HG03045 (cell line): ENCODE measurements around the gene NRG2.

ENCODE experiments used
- ATAC-seq: cut with Tn5 transposase; IDR thresholded peaks from one replicate; pipeline ENCODE4 v1.9.1; 2021; ENCODE audit warnings: mild to moderate bottlenecking, moderate library complexity; ENCODE audit not compliant: unreplicated experiment

The NRG2 gene

DNA sequence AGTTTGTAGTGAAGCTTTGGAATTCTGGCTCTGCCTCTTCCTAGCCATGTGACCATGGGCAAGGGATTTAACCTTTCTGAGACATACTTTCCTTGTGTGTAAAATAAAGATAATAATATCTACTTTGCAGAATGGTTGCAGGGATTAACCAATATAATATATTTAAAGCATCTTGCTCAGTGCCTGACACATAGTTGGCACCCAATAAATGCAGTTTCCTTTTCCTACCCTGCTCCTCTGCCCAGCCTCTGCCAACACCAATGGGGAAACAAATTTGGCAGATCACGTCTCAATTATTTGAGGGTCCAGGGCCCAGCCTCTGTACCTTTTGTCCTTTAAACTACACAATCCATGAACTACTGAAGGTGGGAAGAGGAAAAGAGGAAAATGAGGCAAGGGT, 91.1 kb downstream of the NRG2 start:
- no peak for ATAC-seq

DNA sequence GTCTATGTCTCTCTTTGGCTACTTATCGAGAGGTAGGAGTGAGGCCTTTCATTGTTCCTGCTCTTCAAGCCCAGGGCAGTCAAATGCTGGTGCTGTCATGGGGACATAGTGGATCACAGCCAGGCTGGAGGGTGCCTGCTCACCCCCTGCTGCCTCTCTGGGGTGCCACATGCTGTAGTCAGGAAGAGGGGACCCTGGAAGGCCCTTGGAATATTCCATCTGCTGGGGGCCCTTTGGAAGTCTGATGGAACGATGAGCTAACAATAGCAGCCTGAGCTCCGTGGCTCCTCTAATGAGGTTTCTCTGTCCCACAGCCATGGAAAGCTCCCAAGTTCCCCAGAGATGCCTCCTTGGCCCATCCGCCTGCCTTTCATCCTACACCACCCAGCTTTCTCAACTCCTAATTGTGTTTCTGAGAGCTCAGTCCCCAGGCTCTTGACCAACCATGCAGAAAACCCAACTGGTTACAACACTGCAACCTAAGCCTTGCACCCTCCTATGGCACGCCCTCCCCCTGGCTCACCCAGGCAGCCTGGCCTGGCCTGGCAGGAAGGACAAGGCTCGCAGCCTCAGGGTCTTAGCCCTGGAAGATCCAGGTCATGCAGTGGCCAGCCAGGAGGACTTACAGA, 91.7 kb downstream of the NRG2 start:
- no peak for ATAC-seq

DNA sequence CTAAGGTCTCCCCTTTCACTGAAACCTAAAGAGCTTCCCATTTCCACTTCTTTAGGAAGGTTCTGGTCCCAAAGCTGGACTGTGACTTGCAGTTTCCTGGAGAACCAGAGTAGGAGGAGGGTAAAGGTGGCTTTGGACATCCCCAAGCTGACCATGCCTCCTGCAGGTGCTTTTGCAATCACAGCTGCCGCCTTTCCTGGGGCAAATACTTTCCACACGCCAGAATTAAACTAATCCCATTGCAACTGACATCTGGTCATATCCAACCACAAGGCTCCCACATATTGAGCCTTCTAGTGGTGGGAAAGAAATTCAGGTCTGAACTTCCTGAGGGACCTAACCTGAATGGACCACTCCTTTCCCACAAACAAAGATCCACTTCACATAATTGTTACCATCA, 92.7 kb downstream of the NRG2 start:
- ATAC-seq, result no peak

DNA sequence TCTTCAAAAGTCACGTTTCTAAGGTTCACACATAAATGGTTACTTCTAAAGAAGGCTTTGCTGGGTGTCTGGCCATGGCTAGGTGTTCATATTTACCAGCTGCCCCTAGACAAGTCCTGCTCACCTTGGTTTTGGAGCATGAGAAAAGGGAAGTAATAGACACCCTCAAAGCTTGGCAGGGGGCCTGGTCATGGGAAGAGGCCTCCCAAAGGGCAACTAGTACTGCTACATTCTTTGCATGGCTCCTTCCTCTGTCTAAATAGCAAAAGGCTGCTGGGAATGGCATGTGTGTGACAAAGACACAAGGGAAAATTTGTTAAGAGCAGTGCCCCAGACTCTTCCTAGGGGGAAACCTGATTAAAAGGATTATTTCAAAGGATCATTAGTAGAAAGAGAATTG, 93.4 kb downstream of the NRG2 start:
- no peak for ATAC-seq

DNA sequence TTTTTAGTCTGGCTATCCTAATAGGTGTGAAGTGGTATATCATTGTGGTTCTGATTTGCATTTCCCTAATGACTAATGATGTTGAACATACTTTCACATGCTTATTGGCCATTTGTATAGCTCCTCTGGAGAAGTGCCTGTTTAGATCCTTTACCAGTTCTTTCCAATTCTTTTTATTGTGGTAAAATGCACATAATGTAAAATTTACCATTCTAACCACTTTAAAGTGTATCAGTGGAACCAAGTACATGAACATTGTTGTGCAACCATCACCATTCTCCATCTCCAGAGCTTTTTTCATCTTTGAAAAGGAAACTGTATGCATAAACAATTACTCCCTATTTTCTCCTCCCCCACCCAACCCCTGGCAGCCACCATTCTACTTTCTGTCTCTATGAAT, 95.4 kb downstream of the NRG2 start:
- ATAC-seq, result no peak

DNA sequence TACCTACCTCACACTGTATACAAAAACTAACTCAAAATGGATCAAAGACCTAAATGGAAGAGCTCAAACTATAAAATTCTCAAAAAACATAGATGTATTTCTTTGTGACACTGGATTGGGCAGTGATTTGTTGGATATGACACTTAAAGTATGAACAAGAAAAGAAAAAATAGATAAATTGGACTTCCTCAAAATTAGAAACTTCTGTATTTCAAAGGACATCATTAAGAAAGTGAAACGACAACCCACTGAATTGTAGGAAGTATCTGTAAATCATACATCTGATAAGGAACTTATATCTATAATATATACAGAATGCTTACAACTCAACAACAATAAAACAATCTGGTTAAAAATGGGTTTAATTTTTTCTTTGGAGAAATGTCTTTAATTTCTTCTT, 96.7 kb downstream of the NRG2 start:
- ATAC-seq, result no peak

DNA sequence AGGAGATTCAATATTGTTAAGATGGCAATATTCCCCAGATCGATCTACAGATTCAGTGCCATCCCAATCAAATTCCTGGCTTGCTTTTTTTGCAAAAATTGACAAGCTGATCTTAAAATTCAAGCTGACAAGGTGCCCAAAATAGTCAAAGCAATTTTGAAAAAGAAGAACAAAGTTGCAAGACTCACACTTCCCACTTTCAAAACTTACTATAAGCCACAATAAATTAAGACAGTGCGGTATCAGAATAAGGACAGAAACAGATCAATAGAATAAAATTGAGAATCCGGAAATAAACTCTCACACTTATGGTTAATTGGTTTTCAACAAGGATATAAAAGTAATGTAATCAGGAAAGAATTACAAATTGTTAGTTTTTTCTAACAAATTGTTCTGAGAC, 97.1 kb downstream of the NRG2 start:
- no peak for ATAC-seq

DNA sequence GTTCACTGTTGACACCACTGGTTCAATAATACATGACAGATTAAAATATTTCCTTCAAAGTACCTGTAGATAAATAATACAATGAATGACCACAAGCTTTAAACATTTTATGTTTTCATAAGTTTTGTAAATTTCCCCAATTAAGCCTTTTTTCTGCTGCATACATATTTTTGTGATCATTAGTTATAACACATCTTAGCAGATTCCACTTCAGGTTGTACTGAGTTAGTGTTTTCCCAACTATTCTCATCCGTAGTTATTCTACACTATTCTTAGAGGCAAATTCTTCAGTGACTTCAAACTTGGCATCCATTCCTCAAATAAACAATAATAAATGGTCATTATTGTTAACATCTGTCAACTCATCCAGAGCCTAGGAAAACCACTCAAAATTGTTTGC, 100.9 kb downstream of the NRG2 start:
- ATAC-seq, result no peak

DNA sequence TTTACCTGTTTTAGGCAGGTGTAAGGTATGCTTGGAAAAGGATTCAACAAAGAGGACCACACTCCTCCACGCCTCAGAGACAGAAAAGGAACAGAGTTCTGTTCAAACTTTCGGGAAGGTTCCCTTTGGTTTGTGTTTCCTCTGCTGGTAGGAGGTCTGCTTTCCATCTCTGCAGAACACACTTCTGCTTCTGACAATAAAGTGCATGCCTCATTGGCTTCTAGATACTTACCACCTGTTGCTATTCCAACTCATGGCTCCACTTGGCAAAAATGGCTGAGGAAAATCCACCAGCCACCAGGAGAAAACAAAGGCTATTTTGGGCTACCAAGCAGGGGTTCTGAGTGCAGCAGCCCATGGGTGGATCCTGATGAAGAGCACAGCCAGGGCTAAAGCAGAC, 112.7 kb downstream of the NRG2 start:
- ATAC-seq, result no peak

DNA sequence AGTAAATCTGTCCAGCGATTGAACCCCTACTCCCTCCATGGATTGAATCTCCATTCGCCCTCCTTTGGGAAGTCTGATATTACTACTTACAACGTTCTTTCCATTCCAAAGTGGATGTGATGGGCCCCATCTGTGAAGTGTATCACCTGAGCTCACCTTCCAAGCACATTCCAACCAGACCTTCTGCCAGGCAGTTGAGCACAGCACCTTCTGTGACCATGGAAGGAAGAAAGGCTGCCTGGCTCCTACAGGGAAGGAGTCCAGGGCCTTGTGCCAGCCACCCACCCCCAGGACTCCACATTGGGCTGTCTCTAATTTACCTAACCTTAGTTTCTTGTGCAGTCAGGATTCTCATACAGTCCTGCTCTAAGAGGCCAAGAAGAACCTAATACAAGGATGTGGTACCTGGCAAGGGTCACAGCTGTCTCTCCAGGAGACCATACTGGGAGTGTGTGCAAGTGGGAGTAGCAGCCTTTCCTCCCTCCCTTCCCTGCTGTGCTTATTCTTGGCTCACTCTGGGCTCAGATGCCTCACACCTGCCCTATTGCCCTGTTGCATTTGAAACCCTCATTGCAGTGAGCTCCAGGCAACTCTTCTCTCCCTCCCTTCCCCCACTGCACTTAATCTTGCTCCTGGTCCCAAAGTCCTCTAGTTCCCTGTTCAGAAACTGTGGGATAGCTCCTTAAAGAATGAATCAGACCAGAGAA, 116.1 kb downstream of the NRG2 start:
- ATAC-seq, result no peak

DNA sequence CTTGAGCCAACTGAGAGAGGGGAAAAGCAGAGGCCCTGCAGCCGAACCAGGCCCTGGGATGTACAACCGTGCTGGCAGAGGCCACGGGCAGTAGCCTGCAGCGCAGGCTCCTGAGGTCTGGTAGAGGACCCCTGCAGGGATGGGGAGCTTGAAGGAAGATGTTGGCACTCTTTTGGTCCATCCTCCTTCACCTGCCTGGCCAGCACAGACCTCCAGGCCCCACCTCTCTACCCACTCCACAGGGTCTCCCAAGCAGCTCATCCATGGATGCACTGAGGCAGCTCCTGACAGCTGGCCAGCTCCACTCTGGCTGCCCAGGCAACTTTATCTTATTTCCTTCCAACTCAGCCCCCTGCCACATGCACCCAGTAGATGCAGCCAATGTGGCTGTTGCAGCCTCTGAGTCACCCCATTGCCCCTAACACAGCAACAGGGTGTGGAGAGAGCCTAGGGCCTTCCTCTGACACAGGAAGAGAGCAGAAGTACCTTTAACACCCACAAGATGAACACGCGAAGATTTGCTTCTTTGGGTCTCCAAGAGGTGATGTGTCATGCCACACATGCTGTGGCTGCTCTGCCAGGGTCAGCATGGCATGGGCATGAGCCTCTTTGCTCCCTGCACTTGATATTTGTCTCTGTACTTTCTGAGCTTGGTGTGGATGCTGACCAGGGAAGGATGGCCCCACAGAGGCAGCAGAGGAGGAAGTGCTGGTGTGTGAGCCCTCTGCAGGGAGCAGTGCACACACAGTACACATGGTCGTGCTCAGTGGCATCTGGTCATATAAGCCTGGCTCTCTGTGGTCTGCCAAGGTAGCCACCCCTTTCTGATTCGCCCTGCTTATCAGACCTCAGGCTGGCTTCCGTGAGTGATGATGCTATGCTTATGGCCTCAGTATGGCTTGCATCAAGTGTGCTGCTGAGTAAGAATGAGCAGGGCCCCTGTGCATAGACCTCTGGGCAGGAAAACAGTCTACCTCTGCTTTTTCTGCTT, 117.2 kb downstream of the NRG2 start:
- no peak for ATAC-seq

DNA sequence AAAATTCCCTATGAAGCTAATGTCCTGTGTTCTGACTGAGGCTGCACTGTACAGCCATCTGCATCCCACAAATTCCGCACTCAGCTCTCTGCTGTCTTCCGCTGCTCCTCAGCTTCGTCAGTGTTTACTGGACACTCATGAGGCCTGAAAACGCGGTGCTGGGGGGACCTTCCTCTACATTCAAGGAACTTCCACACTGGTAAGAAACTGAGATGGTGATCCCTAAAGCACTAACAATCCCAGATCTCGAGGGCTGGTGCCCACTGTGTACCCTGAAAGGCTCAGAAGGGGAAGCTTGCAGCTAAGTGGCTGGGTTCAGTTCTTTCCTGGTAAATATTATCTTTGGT, 117.9 kb downstream of the NRG2 start:
- ATAC-seq, result no peak

DNA sequence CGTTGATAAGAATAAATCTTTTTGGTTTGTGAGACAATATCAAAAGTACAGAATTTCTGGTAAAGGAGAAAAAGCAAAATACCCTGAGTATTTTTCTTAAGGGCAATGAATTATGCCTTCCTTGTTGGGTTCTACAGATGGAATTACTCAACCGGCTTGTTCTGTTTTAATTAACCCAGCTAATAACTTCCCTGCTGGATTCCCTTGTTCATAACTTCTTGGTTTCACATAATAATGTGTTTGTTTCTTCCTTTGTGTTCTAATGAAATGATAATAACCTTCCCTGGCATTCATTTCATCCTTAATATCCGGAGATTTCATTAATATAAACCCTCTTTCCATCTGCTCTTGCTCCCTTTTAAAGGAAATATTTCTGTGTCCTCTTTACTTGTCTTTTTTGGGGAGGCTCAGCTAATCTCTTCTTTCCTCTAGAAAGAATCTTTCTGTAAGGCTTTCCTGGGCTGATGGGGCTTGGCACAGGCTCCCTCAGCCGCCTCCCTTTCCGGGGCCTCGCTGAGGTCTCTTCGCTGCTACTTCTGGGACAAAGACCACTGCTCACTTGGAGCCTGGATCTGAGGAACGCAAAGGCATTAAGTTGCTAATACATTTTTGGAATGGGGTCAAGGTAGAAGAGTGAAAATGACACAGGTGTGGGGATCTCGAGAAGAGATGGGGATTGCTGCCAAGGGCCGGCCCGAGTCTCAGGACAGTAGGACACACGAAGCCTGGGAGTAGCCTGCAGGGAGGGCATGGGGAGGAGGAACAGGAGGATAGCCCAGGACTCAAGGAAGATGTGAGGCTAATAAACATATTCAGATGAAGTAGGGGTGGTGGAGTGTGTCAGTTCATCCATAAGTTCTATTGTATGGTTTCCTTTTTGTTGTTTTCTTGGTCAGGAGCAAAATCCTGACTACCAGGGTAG, 118.5 kb downstream of the NRG2 start:
- no peak for ATAC-seq

DNA sequence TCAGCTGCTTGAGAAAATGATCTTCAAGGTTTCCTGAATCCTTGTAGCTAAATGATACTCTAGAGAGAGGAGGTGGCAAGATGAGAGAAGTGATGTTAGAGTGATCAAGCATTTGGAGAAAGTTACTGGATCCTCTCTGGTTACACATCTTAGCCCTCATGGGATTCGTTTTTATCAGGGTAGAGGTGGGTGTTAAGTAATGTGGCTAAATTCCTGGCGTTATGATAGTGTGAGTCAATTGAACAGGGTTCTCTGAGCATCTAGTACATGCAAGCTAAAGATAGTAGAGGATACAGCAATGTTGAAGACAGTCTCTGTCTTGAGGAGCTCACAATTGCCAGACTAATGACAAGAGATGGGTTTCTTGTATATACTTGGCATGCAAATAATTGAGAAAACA, 123.8 kb downstream of the NRG2 start:
- ATAC-seq, result no peak

DNA sequence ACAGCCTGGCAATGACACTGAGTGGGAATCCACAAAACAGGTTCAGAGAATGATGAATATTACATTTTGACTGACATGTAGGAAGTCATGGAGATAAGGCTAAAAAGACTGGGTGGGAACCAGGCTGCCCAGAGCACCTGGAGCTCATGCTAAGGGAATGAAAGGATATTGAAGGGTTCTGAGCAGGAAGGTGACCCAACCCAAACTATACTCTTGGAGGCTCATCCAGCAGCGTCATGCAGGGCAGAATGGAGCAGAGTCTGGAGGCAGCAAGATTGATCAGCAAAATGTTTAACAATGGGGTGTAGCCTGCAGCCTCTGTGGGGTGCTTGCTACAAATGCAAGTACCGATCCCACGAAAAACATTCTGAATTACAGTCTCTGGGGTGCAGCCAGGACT, 127.3 kb downstream of the NRG2 start:
- no peak for ATAC-seq

DNA sequence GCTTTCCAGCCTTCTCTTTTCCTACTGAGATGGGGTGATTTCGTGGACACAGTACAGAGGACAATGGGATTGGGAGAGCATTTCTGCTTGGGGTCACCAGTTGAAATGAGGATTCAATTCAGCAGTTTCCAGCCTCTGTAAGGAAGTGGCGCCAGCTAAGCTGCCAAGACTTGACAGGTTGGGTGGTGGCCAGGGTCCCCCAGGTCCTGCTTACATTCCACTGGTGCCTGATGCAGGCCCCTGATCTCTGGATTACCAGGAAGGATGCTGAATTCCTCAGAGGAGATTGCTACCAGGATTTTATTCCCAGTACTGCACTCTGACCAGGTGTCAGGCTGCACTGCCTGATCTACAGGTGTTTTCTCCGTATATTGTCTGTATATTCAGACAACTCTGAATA, 127.8 kb downstream of the NRG2 start:
- ATAC-seq, result no peak

DNA sequence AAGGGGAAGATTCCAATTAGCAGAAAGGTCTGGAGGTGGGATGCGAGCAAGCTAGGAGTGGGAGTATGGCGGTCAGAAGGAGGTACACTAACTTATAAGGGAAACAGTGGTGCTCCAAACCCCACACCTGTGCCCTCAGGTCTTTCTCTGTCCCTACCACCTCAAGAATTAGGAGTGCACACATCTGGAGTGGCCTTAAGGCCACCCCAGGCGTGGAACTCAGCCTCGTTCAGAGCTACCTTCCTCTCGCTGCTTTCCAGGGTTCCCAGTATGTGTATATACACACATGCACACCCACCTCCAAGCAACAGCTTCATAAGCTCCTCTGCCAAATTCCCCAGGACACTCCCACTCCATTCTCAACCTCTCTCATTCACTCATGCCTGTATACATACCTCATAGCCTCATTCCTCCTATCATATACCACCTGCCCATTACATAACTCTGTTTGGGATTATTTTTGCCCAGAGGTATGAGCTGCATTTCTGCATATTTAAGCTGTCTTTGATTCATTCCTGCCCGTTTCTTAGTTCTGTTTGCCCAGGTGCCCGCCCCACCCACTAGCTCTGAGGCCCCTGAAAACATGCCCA, 128.8 kb downstream of the NRG2 start:
- ATAC-seq, result no peak

DNA sequence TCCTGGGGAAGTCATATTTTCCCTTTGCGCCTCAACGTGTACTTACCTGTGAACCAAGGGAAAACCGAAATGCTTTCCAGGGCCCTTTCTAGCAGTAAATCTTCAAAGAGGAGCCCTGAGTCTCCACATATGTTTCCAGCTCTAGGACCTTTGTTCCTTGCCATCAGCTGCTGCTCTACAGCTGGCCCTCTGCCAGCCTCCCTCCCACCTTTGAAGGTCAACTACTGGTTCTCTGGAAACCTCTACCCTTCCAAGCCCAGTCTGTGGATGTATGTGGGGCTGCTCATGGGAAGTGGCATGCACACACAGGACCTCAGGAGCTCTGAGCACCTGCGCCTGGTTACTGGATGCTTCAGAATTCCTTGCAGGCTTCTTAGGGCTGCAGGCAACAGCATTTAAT, 130.3 kb downstream of the NRG2 start:
- ATAC-seq, result no peak

DNA sequence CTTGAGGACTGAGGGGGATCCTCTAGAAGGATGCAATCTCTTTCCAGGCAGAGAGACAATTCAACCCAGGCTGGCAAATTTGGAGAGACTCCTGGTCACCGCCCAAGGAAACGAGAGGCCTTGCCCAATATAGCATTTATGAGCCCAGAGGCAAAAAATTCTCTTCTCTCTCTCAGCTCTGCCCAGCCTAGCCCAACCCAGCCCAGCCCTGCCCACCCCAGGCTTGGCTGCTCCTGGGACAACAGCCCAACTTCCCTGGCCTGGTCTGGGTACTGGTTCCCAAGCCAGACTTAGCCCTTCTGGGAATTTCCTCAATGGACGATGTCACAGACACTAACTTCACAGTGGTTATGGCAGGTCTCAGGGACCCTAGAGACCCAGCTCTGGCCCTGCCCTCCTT, 130.9 kb downstream of the NRG2 start:
- no peak for ATAC-seq

DNA sequence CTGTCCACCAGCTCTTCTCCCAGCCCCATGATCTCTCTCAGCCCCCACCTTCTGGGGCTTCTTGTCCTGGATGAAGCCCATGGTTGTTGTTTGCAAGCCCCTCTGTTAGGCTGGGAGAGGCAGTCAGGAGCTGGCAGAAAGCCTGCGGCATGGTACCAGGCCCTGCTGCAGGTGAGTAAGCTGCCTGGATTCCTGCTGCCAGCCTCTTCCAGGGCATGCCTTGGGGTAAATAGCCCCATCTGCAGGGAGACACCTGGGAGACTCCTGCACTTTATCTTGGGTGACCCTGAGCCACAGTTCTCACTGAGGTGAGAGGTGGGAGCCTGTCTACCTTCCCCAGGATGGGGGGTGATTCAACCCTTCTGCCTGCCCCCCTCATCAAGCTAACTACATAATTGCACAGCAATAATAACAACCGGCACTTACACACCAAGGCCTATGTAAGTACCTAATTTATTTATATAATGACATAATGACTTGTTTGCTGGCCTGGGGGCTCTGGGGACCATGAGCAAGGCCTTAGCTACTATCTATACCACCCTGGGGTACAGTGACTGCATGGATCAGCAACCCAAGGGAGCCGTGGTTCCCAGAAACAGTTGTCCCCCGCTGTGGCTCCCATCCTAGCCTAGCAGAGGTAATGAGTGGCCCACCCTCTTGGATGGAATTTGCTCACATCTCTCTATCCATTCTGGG, 131.5 kb downstream of the NRG2 start:
- no peak for ATAC-seq
